ENCODE results near the gene GAK.

- TF ChIP-seq CTCF (IDR thresholded peaks at IDR 0.05; ENCODE audit: low read depth, low read length), result no peak
- no peak for TF ChIP-seq MAX (IDR thresholded peaks at IDR 0.05; ENCODE audit: low read depth, low read length)
Observed at GRCh38 chr4:869776-870175, 62.3 kb downstream of the GAK start.

Data from NB4 (cell line).